Heart left ventricle (tissue), 16 donors: ENCODE results near the gene YWHAE. TPM values are rescaled to one million over a fixed set of nuclear protein-coding genes. Genes with fewer than 3 reads are reported as not detected.

ENCODE experiments used
- ATAC-seq, 4 donors: fragments of 200-7000 bp; cut with Tn5 transposase; one replicate each; pipeline ENCODE4 v1.9.1; 2020 to 2022; ENCODE audit warnings: moderate library complexity in 4 of 4, mild to moderate bottlenecking in 3 of 4, moderate number of reproducible peaks in 1 of 4
- DNase-seq, 5 donors: peaks; one replicate each; pipeline ENCODE4 v3.0.0-alpha.2; 2020
- H3K27ac ChIP-seq, 12 donors: fragments of 200-600 bp; sonication (generic) in 4 of 12; one replicate each; pipeline versions ENCODE4 v1.5.0 to v1.8.0; 2016 to 2022; ENCODE audit warnings: mild to moderate bottlenecking in 2 of 12
- H3K27me3 ChIP-seq, 9 donors: fragments of 200-600 bp; sonication (generic) in 2 of 9; one replicate each; pipeline versions ENCODE4 v1.5.1 to v1.8.0; 2016 to 2022; ENCODE audit warnings: mild to moderate bottlenecking in 3 of 9
- H3K36me3 ChIP-seq, 9 donors: fragments of 200-600 bp; sonication (generic) in 2 of 9; one replicate each; pipeline versions ENCODE4 v1.5.0 to v1.8.0; 2018 to 2022; ENCODE audit warnings: mild to moderate bottlenecking in 2 of 9
- H3K4me1 ChIP-seq, 12 donors: fragments of 200-600 bp; sonication (generic) in 4 of 12; one replicate each; pipeline versions ENCODE4 v1.5.0 to v1.8.0; 2016 to 2022; ENCODE audit warnings: mild to moderate bottlenecking in 3 of 12
- H3K4me3 ChIP-seq, 12 donors: fragments of 200-600 bp; sonication (generic) in 4 of 12; one replicate each; pipeline versions ENCODE4 v1.5.0 to v1.8.0; 2017 to 2022; ENCODE audit warnings: mild to moderate bottlenecking in 9 of 12, moderate library complexity in 4 of 12
- H3K9me3 ChIP-seq, 12 donors: fragments of 200-600 bp; sonication (generic) in 4 of 12; one replicate each; pipeline versions ENCODE4 v1.5.0 to v1.8.0; 2016 to 2022; ENCODE audit warnings: mild to moderate bottlenecking in 1 of 12
- POLR2A ChIP-seq, 2 donors: fragments of 450-650 bp; IDR thresholded peaks; one replicate each; pipeline ENCODE4 v1.6.1; 2017; ENCODE audit warnings: antibody characterized with exemption in 2 of 2, mild to moderate bottlenecking in 2 of 2, moderate library complexity in 2 of 2
- WGBS, 4 donors: extraction: QIAGEN DNeasy Blood & Tissue Kit in 2 of 4; methylation state at CpG; one replicate each; pipeline versions ENCODE4 v1.1.5 to v1.1.7; 2013 to 2018; 5-methylcytosine and 5-hydroxymethylcytosine counted together
- intact Hi-C, 10 donors: fragments of 100-400 bp; cut with DNase I; formaldehyde crosslinking; loops; one replicate each; pipeline versions ENCODE4 v1.11.1 to v1.14.2; 2022
- long read RNA-seq, 3 donors: library from polyadenylated mRNA; unstranded; transcript quantifications; one replicate each; pipeline ENCODE4 v2.0.0, GENCODE V29; 2020 to 2021
- polyA plus RNA-seq, 2 donors: library from polyadenylated mRNA; stranded (reverse); fragments of 200-250 nt; gene quantifications; one replicate each; pipeline ENCODE4 v1.2.3, GENCODE V29; 2013
- total RNA-seq, 9 donors: library from RNA; depleted of rRNA in 2 of 9; stranded (reverse); fragments of >200 nt in 2 of 9; fragmentation: NEBNext Ultra II Directional in 3 of 9; extraction: Animal tissue kit (Norgen Biotek cat#: 25700) in 3 of 9; gene quantifications; one replicate each; pipeline versions ENCODE4 v1.1.0 to v1.2.4, GENCODE V29; 2016 to 2023
- TF ChIP-seq, protein P1 (sequence below), 12 donors: fragments of 200-600 bp; sonication (generic) in 4 of 12; IDR thresholded peaks; one replicate each; pipeline versions ENCODE4 v1.5.0 to v1.8.0; 2018 to 2022; ENCODE audit warnings: antibody characterized with exemption in 12 of 12, mild to moderate bottlenecking in 5 of 12
- donor health status: ischemic (EF 13 %, LVEDD 7.1; RV severe dilation, severe dysfunction).
- donor health status: healthy with polysubstance abuse.
- donor health status: DM: no; HTN: yes; CAD: no.
- donor health status: DM: no; HTN: no; CAD: no.
- donor health status: ischemic (EF 25% LVEDD 6.9; RV normal size, moderate dysfunction).
- donor health status: ischemic (EF 25% LVEDD 5.7; RV mildly dilated, moderate dysfunction).
- donor health status: healthy.
- donor health status: DM: yes; HTN: yes; CAD: no.
- donor health status: ischemic (EF 35%, LVEDD 5.7; RV mildly dilated, moderate dysfunction).
- donor health status: nonischemic (EF 11% LVEDD 7.7; RV severe dilation, severe dysfunction).
- donor health status: DM: yes; HTN: yes; CAD: no.
- donor health status: PGD.
- donor health status: ischemic (EF 29% LVEDD 5.4; RV normal size, mild dysfunction).
- donor health status: nonischemic (EF 23%, LVEDD 6.1; RV moderate dilation, normal function).

The YWHAE gene
- 1,000 to 10,000 TPM in 1 of 9 donors, 100 to 1,000 TPM in 8; 562 to 1,150 (median 618) TPM for total RNA-seq
- polyA plus RNA-seq, result 100 to 1,000 TPM; 401 to 774 TPM
- long read RNA-seq, donor 1, transcript YWHAE-208 (7 exons, 1,818 nt), result minor isoform, 14 of 352 reads
- long read RNA-seq, donor 1, transcript YWHAE-201 (6 exons, 2,211 nt), result major isoform, 218 of 352 reads
- long read RNA-seq, donor 1, partial matches to known transcripts, result 10 of 352 reads
- long read RNA-seq, donor 1, other reads (novel, unspliced or antisense), result 102 of 352 reads
- long read RNA-seq, donor 2, transcript YWHAE-201 (6 exons, 2,211 nt), result major isoform, 1,357 of 1,867 reads
- long read RNA-seq, donor 2, transcript YWHAE-208 (7 exons, 1,818 nt), result minor isoform, 54 of 1,867 reads
- long read RNA-seq, donor 2, partial matches to known transcripts, result 37 of 1,867 reads
- long read RNA-seq, donor 2, other reads (novel, unspliced or antisense), result 415 of 1,867 reads
- long read RNA-seq, donor 3, transcript YWHAE-201 (6 exons, 2,211 nt), result major isoform, 192 of 344 reads
- long read RNA-seq, donor 3, transcript YWHAE-208 (7 exons, 1,818 nt), result minor isoform, 22 of 344 reads
- long read RNA-seq, donor 3, partial matches to known transcripts, result 3 of 344 reads
- long read RNA-seq, donor 3, other reads (novel, unspliced or antisense), result 120 of 344 reads

DNA sequence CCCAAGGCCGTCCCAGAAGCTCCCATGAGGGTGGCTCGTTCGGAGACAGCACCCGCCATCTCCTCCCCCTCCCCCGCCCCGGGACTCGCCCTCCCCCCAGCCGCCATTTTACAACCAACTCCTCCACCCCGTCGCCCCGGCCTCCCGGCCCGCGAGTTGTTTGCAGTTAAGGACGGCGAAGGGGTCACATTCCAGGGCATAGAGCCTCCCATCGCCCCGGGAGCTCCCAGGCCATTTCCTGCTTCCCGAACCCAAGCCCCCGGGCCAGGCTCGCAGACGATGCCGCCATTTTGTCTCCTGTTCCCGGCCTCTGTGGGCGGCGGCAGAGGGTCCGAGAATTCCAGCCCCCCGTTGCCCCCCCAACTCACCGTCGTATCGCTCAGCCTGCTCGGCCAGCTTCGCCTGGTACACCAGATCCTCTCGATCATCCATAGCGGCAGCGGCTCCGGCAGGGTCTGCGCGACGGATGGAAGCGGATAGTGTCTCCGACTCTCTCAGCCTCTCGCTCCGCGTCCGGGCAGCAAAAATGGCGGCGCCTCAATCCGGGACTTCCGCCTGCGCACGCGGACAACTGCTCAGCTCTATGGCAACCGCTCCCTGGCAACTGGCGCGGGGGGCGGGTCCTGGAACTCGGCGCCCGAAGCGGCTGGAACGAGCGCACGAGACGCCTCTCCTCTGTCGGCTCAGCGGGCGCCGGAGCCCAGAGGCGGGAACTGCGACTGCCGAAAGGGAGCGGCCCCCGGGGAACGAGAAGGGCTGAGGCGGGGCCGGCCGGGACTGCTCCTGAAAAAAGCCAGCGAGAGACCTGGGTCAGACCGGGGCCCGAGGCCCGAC, at the start of gene YWHAE:
Gene YWHAE (minus strand): TSS at position 544 of the 834 bp plus-strand sequence. CDS start 112 bp downstream, at position 432.
- WGBS, 4 donors, result 0 to 1% (median 1%) methylated on average over 33 to 82 of the region's 82 CpGs
- no peaks in the 10 kb centered on the region for H3K9me3 ChIP-seq
- DNase-seq (peak; percentile 98 to 99 (median 98)), ATAC-seq (peak; percentile 97 to 99 (median 98))
- TF ChIP-seq POLR2A (IDR thresholded peaks at IDR 0.05), result peak in 1 of 2 donors; percentile 87
- TF ChIP-seq, protein P1, sequence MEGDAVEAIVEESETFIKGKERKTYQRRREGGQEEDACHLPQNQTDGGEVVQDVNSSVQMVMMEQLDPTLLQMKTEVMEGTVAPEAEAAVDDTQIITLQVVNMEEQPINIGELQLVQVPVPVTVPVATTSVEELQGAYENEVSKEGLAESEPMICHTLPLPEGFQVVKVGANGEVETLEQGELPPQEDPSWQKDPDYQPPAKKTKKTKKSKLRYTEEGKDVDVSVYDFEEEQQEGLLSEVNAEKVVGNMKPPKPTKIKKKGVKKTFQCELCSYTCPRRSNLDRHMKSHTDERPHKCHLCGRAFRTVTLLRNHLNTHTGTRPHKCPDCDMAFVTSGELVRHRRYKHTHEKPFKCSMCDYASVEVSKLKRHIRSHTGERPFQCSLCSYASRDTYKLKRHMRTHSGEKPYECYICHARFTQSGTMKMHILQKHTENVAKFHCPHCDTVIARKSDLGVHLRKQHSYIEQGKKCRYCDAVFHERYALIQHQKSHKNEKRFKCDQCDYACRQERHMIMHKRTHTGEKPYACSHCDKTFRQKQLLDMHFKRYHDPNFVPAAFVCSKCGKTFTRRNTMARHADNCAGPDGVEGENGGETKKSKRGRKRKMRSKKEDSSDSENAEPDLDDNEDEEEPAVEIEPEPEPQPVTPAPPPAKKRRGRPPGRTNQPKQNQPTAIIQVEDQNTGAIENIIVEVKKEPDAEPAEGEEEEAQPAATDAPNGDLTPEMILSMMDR (IDR thresholded peaks at IDR 0.05), result no peak
- H3K36me3 ChIP-seq, result peaks cover 0 to 11% (median 0%) of the 10 kb centered on the region in 9 donors
- H3K4me1 ChIP-seq, result peaks cover 6 to 49% (median 27%) of the 10 kb centered on the region in 12 donors
- no peaks in the 10 kb centered on the region for H3K27me3 ChIP-seq
- peak within 1 kb of the TSS; percentile 76 to 98 (median 88) for H3K4me3 ChIP-seq
- H3K27ac ChIP-seq, result peak within 1 kb of the TSS; percentile 93 to 99 (median 98)
- intact Hi-C loops, result loop anchor here in 4 of 10 donors (2.0 to 10.0 kb wide), 5 partner anchors 38 to 115 kb away; partner anchors contain the start of genes CRK (in 1 of the 4) and INPP5K (in 1 of the 4)

DNA sequence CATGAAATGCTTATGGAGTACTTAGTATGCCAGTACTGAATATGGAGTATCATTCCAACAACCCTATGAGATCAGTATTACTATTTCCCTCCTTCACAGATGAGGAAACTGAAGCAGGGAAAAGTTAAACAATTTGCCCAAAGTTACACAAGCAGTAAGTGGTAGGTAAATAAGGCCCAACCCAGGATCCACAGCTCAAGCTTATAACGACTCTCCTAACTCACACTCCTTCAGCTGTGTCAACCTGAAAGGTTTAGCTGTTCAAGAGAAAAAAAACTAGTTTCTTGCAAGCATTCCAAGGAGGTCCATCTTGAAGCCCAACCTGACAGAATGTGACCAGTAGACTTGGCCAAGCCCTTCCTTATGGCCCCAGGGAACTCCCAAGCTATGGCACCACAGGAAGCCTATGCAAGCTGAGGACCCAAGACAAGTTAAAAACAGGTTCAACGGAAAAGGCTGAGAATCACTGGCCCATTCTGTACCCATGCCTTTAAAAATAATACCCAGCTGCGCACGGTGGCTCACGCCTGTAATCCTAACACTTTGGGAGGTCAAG, 49.5 kb upstream of the YWHAE start:
- peaks cover 1 to 86% (median 65%) of the 10 kb centered on the region in 12 donors for H3K4me1 ChIP-seq
- no peaks in the 10 kb centered on the region for H3K9me3 ChIP-seq
- no peak overlapping the region for H3K27ac ChIP-seq
- no peaks in the 10 kb centered on the region for H3K27me3 ChIP-seq
- ATAC-seq (no peak), DNase-seq (no peak)
- intact Hi-C loops, result loop anchor here in 3 of 10 donors (5.0 kb wide), 2 partner anchors 47 to 77 kb away; partner anchors contain the start of gene YWHAE (in 2 of the 3)
- TF ChIP-seq POLR2A (IDR thresholded peaks at IDR 0.05), result no peak
- TF ChIP-seq, protein P1 (IDR thresholded peaks at IDR 0.05), result no peak
- WGBS, 4 donors, result 79 to 87% (median 83%) methylated on average over 5 of the region's 5 CpGs
- H3K36me3 ChIP-seq, result peaks cover 0 to 44% (median 8%) of the 10 kb centered on the region in 9 donors
- H3K4me3 ChIP-seq, result no peak overlapping the region

DNA sequence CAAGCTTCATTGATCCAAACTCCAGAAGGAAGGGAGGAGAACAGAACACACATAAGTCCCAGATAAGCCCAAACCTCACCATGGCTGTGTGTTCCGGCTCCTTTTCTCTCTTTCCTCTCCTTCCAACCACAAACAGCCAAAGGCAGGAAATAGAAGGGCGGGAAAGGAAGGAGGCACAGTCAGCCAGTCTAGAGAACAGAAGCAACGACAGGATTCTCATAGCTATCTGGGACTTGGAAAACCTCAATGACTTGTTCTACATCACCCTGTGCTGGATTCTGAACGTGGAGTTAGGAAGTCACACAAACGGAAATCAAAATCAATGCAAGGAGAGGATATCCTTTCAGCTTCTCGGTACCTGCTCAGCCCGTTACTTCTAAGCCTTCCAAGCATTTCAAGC, 47.0 kb upstream of the YWHAE start:
- peak overlapping the region; percentile 27 to 89 (median 64) for H3K27ac ChIP-seq
- ATAC-seq (peak in 3 of 4 donors; percentile 32 to 73 (median 48)), DNase-seq (no peak)
- intact Hi-C loops, result loop anchor here in 3 of 10 donors (5.0 kb wide), 2 partner anchors 45 to 75 kb away; partner anchors contain the start of gene YWHAE (in 2 of the 3)
- peaks cover 0 to 62% (median 42%) of the 10 kb centered on the region in 12 donors for H3K4me1 ChIP-seq
- 35 to 54% (median 46%) methylated on average over 7 of the region's 7 CpGs for WGBS, 4 donors
- H3K9me3 ChIP-seq, result no peaks in the 10 kb centered on the region
- H3K4me3 ChIP-seq, result peak overlapping the region in 8 of 12 donors; percentile 2 to 27 (median 8)
- TF ChIP-seq POLR2A (IDR thresholded peaks at IDR 0.05), result no peak
- TF ChIP-seq, protein P1 (IDR thresholded peaks at IDR 0.05), result no peak
- H3K27me3 ChIP-seq, result no peaks in the 10 kb centered on the region
- peaks cover 0 to 34% (median 0%) of the 10 kb centered on the region in 9 donors for H3K36me3 ChIP-seq
